Ascending aorta (tissue), 2 donors: ENCODE results near the gene PNLIPRP2. TPM values are rescaled to one million over a fixed set of nuclear protein-coding genes. Genes with fewer than 3 reads are reported as not detected.
A peak's percentile ranks its signal among the peaks of the same experiment; 100 is the strongest.

Experiments used
- DNase-seq, 2 donors: peaks; one replicate each; pipeline ENCODE4 v3.0.0-alpha.2; 2019; ENCODE audit warnings: low spot score in 2 of 2
- H3K27ac ChIP-seq, 2 donors: fragments of 200-600 bp; sonication (generic); one replicate each; pipeline ENCODE4 v1.5.1; 2016 to 2017; ENCODE audit warnings: mild to moderate bottlenecking in 1 of 2
- H3K27me3 ChIP-seq: fragments of 200-600 bp; sonication (generic); one replicate; pipeline ENCODE4 v1.5.1; 2017
- H3K36me3 ChIP-seq, 2 donors: fragments of 200-600 bp; sonication (generic); one replicate each; pipeline ENCODE4 v1.5.1; 2016
- H3K4me1 ChIP-seq, 2 donors: fragments of 200-600 bp; sonication (generic); one replicate each; pipeline ENCODE4 v1.5.1; 2016 to 2017; ENCODE audit warnings: mild to moderate bottlenecking in 1 of 2
- H3K4me3 ChIP-seq, 2 donors: fragments of 200-600 bp; sonication (generic); one replicate each; pipeline ENCODE4 v1.5.1; 2016 to 2017; ENCODE audit warnings: mild to moderate bottlenecking in 1 of 2
- H3K9me3 ChIP-seq, 2 donors: fragments of 200-600 bp; sonication (generic); one replicate each; pipeline ENCODE4 v1.5.1; 2016
- CTCF ChIP-seq, 3 experiments: fragments of 200-600 bp in 2 of 3; fragments of 450-650 bp in 1 of 3; sonication (generic) in 2 of 3; IDR thresholded peaks; one replicate each; pipeline ENCODE4 v1.5.1; 2016 to 2019; ENCODE audit warnings: antibody characterized with exemption in 3 of 3, mild to moderate bottlenecking in 1 of 3, moderate library complexity in 1 of 3
- intact Hi-C: fragments of 100-400 bp; cut with DNase I; formaldehyde crosslinking; loops from one replicate; pipeline ENCODE4 v1.15.1; 2023
- total RNA-seq: library from RNA; depleted of rRNA; stranded (reverse); fragments of >200 nt; gene quantifications from one replicate; pipeline ENCODE4 v1.1.0, GENCODE V29; 2016

Gene PNLIPRP2
- total RNA-seq, 1 donor from 2014 or later: not detected

DNA sequence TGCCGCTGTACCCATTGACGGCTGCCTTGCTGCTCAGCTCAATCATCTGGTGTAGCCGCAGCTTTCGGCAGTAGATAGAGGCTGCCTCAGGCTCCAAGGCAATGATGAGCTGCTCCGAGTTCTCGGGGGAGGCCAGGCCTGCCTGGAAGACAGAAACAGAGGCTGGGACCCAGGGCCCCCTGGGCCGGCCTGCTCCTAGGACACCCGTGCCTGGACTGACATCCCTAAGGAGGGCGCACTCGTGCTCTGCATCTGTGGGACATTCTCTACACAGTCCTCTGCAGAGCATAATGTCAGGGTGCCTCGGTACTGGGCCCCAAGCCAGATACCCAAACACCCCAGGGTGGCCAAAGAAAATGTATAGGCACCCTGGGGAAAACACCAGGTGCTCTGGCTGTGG lies 63.1 kb downstream of the PNLIPRP2 start:
- H3K4me3 ChIP-seq: no peak overlapping the region
- H3K36me3 ChIP-seq: peaks cover 0 to 4% of the 10 kb centered on the region in 2 donors
- H3K27ac ChIP-seq: no peak overlapping the region
- H3K27me3 ChIP-seq: no peaks in the 10 kb centered on the region
- H3K9me3 ChIP-seq: no peaks in the 10 kb centered on the region
- TF ChIP-seq CTCF (IDR thresholded peaks at IDR 0.05): no peak
- peaks cover 6 to 8% of the 10 kb centered on the region in 2 donors for H3K4me1 ChIP-seq
- DNase-seq: no peak
- intact Hi-C loops: loop anchor here (5.0 kb wide), 2 partner anchors 83 to 493 kb away; no protein-coding TSS in a partner anchor

- intact Hi-C loops: loop anchor here (5.0 kb wide), 2 partner anchors 83 to 493 kb away; no protein-coding TSS in a partner anchor
- H3K27me3 ChIP-seq: no peaks in the 10 kb centered on the region
- no peak overlapping the region for H3K4me3 ChIP-seq
- H3K9me3 ChIP-seq: no peaks in the 10 kb centered on the region
- no peaks in the 10 kb centered on the region for H3K36me3 ChIP-seq
- DNase-seq: no peak
- TF ChIP-seq CTCF (IDR thresholded peaks at IDR 0.05): no peak
- peaks cover 8 to 12% of the 10 kb centered on the region in 2 donors for H3K4me1 ChIP-seq
- no peak overlapping the region for H3K27ac ChIP-seq
These were observed 64.0 kb downstream of the PNLIPRP2 start for GRCh38 chr10:116684781-116685180.

DNA sequence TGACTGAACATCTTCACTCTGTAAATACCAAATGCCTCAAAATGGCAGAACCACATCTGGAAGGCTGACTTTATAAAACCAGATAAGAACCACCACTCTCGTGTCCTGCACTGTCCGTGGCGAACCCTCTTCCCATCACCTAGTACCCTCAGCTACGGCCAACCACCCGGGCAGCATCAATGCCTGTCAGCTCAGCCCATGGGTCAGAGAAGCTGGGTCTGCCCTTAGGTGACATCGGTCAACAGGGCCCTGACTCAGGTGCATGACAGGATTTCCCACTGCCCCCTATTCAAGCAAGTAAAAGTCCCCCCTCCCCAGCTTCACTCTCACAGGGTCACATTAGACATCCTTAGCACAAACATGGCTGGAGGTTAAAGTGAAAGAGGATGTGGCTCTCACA lies 65.1 kb downstream of the PNLIPRP2 start:
- peaks cover 8 to 20% of the 10 kb centered on the region in 2 donors for H3K4me1 ChIP-seq
- no peaks in the 10 kb centered on the region for H3K9me3 ChIP-seq
- no peaks in the 10 kb centered on the region for H3K27me3 ChIP-seq
- H3K4me3 ChIP-seq: no peak overlapping the region
- no peak overlapping the region for H3K27ac ChIP-seq
- TF ChIP-seq CTCF (IDR thresholded peaks at IDR 0.05): no peak
- H3K36me3 ChIP-seq: no peaks in the 10 kb centered on the region
- intact Hi-C loops: no loop called here
- DNase-seq: no peak

GRCh38 chr10:116686632-116687031 lies 65.9 kb downstream of the PNLIPRP2 start:
- Histone ChIP-seq H3K4me3 (no peak overlapping the region), H3K36me3 (no peaks in the 10 kb centered on the region), H3K27me3 (no peaks in the 10 kb centered on the region), H3K4me1 (peaks cover 11 to 28% of the 10 kb centered on the region in 2 donors), H3K9me3 (no peaks in the 10 kb centered on the region), H3K27ac (no peak overlapping the region)
- TF ChIP-seq CTCF (IDR thresholded peaks at IDR 0.05): no peak
- intact Hi-C loops: no loop called here
- no peak for DNase-seq

- no peak overlapping the region for H3K4me3 ChIP-seq
- TF ChIP-seq CTCF (IDR thresholded peaks at IDR 0.05): no peak
- H3K27ac ChIP-seq: no peak overlapping the region
- no peaks in the 10 kb centered on the region for H3K27me3 ChIP-seq
- no peaks in the 10 kb centered on the region for H3K36me3 ChIP-seq
- H3K9me3 ChIP-seq: no peaks in the 10 kb centered on the region
- intact Hi-C loops: no loop called here
- DNase-seq: no peak
- peaks cover 13 to 32% of the 10 kb centered on the region in 2 donors for H3K4me1 ChIP-seq
These were observed 66.9 kb downstream of the PNLIPRP2 start for GRCh38 chr10:116687633-116688032.

GRCh38 chr10:116688241-116688711 lies 67.5 kb downstream of the PNLIPRP2 start:
- no peak for DNase-seq
- intact Hi-C loops: no loop called here

More at GRCh38 chr10:116688241-116688711, 67.5 kb downstream of the PNLIPRP2 start:
- H3K9me3 ChIP-seq: no peaks in the 10 kb centered on the region
- H3K27me3 ChIP-seq: no peaks in the 10 kb centered on the region
- TF ChIP-seq CTCF (IDR thresholded peaks at IDR 0.05): no peak
- peak overlapping the region; percentile 11 to 34 for H3K4me3 ChIP-seq
- H3K27ac ChIP-seq: peak overlapping the region; percentile 31 to 36
- peaks cover 13 to 32% of the 10 kb centered on the region in 2 donors for H3K4me1 ChIP-seq
- no peaks in the 10 kb centered on the region for H3K36me3 ChIP-seq
